OCI-LY3 (cell line): ENCODE results near the gene NTNG2.

ENCODE experiments used
- H2AFZ ChIP-seq: fragments of 200-600, 300-600 bp; shearing (Covaris generic); 2 replicates; pipeline ENCODE4 v1.6.0; 2014; ENCODE audit warnings: antibody characterized with exemption, low read depth, low read length
- H3K27ac ChIP-seq: fragments of 200-600, 300-600 bp; sonication (generic); 2 replicates; pipeline ENCODE4 v1.5.1; 2014; ENCODE audit warnings: mild to moderate bottlenecking, low read length, moderate library complexity, mixed read lengths
- H3K27me3 ChIP-seq: fragments of 200-600, 300-600 bp; sonication (generic); 2 replicates; pipeline ENCODE4 v1.6.1; 2014; ENCODE audit warnings: low read depth, low read length, mixed read lengths
- H3K36me3 ChIP-seq: fragments of 200-600, 300-600 bp; sonication (generic); replicated peaks from 2 replicates; pipeline ENCODE3; 2014; ENCODE audit warnings: low read depth, low read length, mixed read lengths
- H3K4me1 ChIP-seq: fragments of 300-600, 200-600 bp; sonication (generic); 2 replicates; pipeline ENCODE4 v1.6.1; 2014; ENCODE audit warnings: low read length, mixed read lengths
- H3K4me2 ChIP-seq: fragments of 200-600, 300-600 bp; sonication (generic); 2 replicates; pipeline ENCODE4 v1.6.1; 2014; ENCODE audit warnings: low read length, mixed read lengths
- H3K4me3 ChIP-seq: fragments of 300-600, 200-600 bp; sonication (generic); 2 replicates; pipeline ENCODE4 v1.5.1; 2014; ENCODE audit warnings: antibody characterized with exemption, mild to moderate bottlenecking, low read length, moderate library complexity
- H3K79me2 ChIP-seq: fragments of 300-600, 200-600 bp; shearing (Covaris generic); 2 replicates; pipeline ENCODE4 v1.6.1; 2014; ENCODE audit warnings: mild to moderate bottlenecking, low read length, mixed read lengths
- H3K9ac ChIP-seq: fragments of 300-600, 200-600 bp; shearing (Covaris generic); 2 replicates; pipeline ENCODE4 v1.6.0; 2014; ENCODE audit warnings: mild to moderate bottlenecking, low read length, moderate library complexity
- H3K9me3 ChIP-seq: fragments of 200-600, 300-600 bp; shearing (Covaris generic); 2 replicates; pipeline ENCODE4 v1.6.1; 2014; ENCODE audit warnings: low read length, mixed read lengths; ENCODE audit not compliant: insufficient read depth
- H4K20me1 ChIP-seq: fragments of 200-600, 300-600 bp; sonication (generic); 2 replicates; pipeline ENCODE4 v1.6.1; 2016; ENCODE audit warnings: low read length, mixed read lengths; ENCODE audit not compliant: insufficient read depth
- EZH2phosphoT487 ChIP-seq: fragments of 200-600 bp; shearing (Covaris generic); IDR thresholded peaks from 2 replicates; pipeline ENCODE4 v1.6.1; 2018; ENCODE audit warnings: antibody characterized with exemption, mixed run types, low read depth
- TF ChIP-seq, protein P1 (sequence below): fragments of 200-600, 300-600 bp; sonication (generic); IDR thresholded peaks from 2 replicates; pipeline ENCODE4 v1.5.1; 2014; ENCODE audit warnings: antibody characterized with exemption, low read length, low read depth

NTNG2 gene

DNA sequence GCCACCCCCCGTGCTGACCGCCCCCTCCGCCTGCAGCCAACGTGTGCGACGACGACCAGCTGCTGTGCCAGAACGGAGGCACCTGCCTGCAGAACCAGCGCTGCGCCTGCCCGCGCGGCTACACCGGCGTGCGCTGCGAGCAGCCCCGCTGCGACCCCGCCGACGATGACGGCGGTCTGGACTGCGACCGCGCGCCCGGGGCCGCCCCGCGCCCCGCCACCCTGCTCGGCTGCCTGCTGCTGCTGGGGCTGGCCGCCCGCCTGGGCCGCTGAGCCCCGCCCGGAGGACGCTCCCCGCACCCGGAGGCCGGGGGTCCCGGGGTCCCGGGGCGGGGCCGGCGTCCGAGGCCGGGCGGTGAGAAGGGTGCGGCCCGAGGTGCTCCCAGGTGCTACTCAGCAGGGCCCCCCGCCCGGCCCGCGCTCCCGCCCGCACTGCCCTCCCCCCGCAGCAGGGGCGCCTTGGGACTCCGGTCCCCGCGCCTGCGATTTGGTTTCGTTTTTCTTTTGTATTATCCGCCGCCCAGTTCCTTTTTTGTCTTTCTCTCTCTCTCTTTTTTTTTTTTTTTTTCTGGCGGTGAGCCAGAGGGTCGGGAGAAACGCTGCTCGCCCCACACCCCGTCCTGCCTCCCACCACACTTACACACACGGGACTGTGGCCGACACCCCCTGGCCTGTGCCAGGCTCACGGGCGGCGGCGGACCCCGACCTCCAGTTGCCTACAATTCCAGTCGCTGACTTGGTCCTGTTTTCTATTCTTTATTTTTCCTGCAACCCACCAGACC lies 80.2 kb downstream of the NTNG2 start:
- H3K27me3 ChIP-seq: peaks cover 43% of the 10 kb centered on the region
- no peak overlapping the region for H3K27ac ChIP-seq
- H3K4me1 ChIP-seq: peaks cover 7% of the 10 kb centered on the region; the same call in 1 of the 2 replicates
- peak overlapping the region; percentile 98 for H3K4me3 ChIP-seq
- H3K4me2 ChIP-seq: peak overlapping the region; percentile 100
- peak overlapping the region; percentile 74 for H3K9ac ChIP-seq
- H3K79me2 ChIP-seq: no peaks in the 10 kb centered on the region
- peaks cover 6% of the 10 kb centered on the region; the same call in 1 of the 2 replicates for H4K20me1 ChIP-seq
- TF ChIP-seq, protein P1, sequence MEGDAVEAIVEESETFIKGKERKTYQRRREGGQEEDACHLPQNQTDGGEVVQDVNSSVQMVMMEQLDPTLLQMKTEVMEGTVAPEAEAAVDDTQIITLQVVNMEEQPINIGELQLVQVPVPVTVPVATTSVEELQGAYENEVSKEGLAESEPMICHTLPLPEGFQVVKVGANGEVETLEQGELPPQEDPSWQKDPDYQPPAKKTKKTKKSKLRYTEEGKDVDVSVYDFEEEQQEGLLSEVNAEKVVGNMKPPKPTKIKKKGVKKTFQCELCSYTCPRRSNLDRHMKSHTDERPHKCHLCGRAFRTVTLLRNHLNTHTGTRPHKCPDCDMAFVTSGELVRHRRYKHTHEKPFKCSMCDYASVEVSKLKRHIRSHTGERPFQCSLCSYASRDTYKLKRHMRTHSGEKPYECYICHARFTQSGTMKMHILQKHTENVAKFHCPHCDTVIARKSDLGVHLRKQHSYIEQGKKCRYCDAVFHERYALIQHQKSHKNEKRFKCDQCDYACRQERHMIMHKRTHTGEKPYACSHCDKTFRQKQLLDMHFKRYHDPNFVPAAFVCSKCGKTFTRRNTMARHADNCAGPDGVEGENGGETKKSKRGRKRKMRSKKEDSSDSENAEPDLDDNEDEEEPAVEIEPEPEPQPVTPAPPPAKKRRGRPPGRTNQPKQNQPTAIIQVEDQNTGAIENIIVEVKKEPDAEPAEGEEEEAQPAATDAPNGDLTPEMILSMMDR: no peak
- no peak for TF ChIP-seq EZH2phosphoT487
- no peaks in the 10 kb centered on the region for H3K9me3 ChIP-seq
- H3K36me3 ChIP-seq: no peaks in the 10 kb centered on the region
- peak overlapping the region; percentile 93; the same call in 1 of the 2 replicates for H2AFZ ChIP-seq

DNA sequence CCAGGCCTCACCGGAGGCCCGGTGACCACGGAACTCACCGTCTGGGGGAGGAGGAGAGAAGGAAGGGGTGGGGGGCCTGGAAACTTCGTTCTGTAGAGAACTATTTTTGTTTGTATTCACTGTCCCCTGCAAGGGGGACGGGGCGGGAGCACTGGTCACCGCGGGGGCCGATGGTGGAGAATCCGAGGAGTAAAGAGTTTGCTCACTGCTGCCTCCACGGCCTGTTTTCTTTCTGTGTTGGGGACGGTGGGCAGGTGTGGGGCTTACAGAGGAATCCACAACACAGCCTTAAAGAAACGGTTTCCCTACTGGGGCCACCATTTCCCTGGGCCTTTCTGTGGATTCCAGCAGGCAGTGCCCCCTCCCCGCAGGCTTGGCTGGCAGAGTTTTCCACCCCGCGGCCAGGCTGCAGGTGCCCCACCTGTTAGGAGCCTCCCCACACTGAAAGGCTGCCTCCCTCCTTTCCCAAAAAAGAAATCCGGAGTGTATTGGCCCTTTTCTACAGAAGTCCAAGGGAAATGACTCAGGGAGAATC lies 80.8 kb downstream of the NTNG2 start:
- Histone ChIP-seq H3K36me3 (no peaks in the 10 kb centered on the region), H3K79me2 (no peaks in the 10 kb centered on the region), H2AFZ (peak overlapping the region; percentile 93; the same call in 1 of the 2 replicates), H3K4me3 (peak overlapping the region; percentile 98), H4K20me1 (peaks cover 6% of the 10 kb centered on the region; the same call in 1 of the 2 replicates), H3K27me3 (peaks cover 41% of the 10 kb centered on the region), H3K4me1 (peaks cover 7% of the 10 kb centered on the region; the same call in 1 of the 2 replicates), H3K9me3 (no peaks in the 10 kb centered on the region), H3K9ac (peak overlapping the region; percentile 74), H3K4me2 (peak overlapping the region; percentile 100), H3K27ac (no peak overlapping the region)
- TF ChIP-seq, protein P1: no peak
- no peak for TF ChIP-seq EZH2phosphoT487

DNA sequence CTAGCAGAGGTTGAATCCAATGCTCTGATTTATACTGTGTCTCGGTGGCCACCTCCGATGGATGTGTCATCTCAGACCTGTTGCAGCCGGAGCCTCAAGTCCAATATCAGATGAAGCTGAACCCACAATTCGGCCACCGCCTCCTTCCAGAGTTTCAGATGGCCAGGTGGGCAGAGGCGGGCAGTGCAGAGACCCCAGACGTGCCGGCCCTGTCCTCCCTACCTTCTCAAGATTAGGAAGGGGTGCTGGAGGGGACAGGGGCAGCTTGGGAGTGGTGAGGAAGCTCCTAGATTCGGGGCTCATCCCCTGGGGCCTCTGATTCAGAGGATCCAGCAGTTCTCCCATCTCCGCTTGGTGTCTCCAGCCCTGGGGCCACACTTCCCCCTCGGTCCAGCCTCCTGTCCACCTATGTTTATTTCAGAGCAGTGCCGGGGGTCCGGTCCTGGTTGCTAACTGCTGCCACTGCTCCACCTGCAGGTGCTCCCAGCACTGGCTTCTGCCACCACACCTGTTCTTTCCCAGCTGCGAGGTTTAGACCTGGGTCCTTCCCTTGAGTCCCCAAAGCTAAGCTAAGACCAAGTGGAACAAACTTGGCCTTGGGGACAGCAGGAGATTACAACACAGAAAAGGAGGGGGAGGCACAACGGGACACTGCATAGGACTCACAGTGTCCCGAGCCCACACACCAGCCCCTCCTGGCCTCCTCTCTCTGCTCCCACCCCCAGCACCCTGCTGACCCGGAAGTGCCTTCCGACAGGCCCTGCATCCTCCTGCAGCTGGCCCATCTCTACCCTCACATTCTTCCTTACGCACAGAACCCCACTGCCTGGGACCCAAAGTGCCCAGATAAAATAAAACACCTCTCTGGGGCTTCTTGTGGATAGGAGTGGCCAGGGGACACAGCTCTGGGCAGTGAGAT lies 81.6 kb downstream of the NTNG2 start:
- Histone ChIP-seq H3K79me2 (no peaks in the 10 kb centered on the region), H4K20me1 (peaks cover 6% of the 10 kb centered on the region; the same call in 1 of the 2 replicates), H3K4me1 (peaks cover 7% of the 10 kb centered on the region; the same call in 1 of the 2 replicates), H3K36me3 (no peaks in the 10 kb centered on the region), H3K27ac (no peak overlapping the region), H3K9me3 (no peaks in the 10 kb centered on the region), H2AFZ (no peak overlapping the region), H3K4me2 (peak overlapping the region; percentile 100), H3K4me3 (peak overlapping the region; percentile 98), H3K27me3 (peaks cover 36% of the 10 kb centered on the region), H3K9ac (0 out of 2 replicates have a peak overlapping the region, but pooled peaks have one; percentile 74)
- no peak for TF ChIP-seq EZH2phosphoT487
- TF ChIP-seq, protein P1: 0 out of 2 replicates have a peak, but pooled peaks have one; percentile 9
